Measurements from ENCODE around the gene OR8D4.

Gene OR8D4

GRCh38 chr11:123939317-123939716, 37.4 kb downstream of the OR8D4 start, which contains the start of gene OR4D5:
OR4D5 (plus strand) TSS chr11:123939617; CDS start chr11:123939617, 0 bp downstream.
- no peak within 1 kb of the TSS for H2BK5ac ChIP-seq (ENCODE audit: low read length)
- no peak within 1 kb of the TSS for H2BK12ac ChIP-seq (ENCODE audit: low read length)
- H3K27me3 ChIP-seq (ENCODE audit: control insufficient read depth in 3 of 3, insufficient read depth in 3 of 3, low read depth in 1 of 3, low read length in 3 of 3), result no peaks in the 10 kb centered on the region
- H3K9me3 ChIP-seq (replicated peaks in 1 of 2; ENCODE audit: control insufficient read depth in 2 of 2, insufficient read depth in 1 of 2, low read depth in 1 of 2, low read length in 2 of 2), result no peaks in the 10 kb centered on the region
- H2AFZ ChIP-seq (ENCODE audit: low read length), result no peak within 1 kb of the TSS
- H2BK120ac ChIP-seq (ENCODE audit: low read depth, low read length), result no peak within 1 kb of the TSS
- no CpG with 5 or more reads among the region's 1 CpG for WGBS, 2 donors (ENCODE audit: extremely low coverage in 2 of 2, insufficient read length in 2 of 2, insufficient replicate concordance in 1 of 2)
- no peak for DNase-seq (ENCODE audit: low spot score)
- no peaks in the 10 kb centered on the region for H3K36me3 ChIP-seq (replicated peaks in 1 of 2; ENCODE audit: control insufficient read depth in 2 of 2, insufficient read depth in 2 of 2, low read length in 2 of 2)
- no peaks in the 10 kb centered on the region for H3K4me1 ChIP-seq (ENCODE audit: control insufficient read depth in 2 of 2, insufficient read depth in 1 of 2, low read depth in 1 of 2, low read length in 2 of 2)
- H3K9ac ChIP-seq (ENCODE audit: low read depth, low read length, poor library complexity), result no peak within 1 kb of the TSS
- H2BK15ac ChIP-seq (ENCODE audit: low read length), result no peak within 1 kb of the TSS
- H2AK5ac ChIP-seq (ENCODE audit: low read depth, low read length), result no peak within 1 kb of the TSS
- H3K79me1 ChIP-seq (ENCODE audit: low read depth, low read length), result no peaks in the 10 kb centered on the region
- no peak within 1 kb of the TSS for H4K8ac ChIP-seq (ENCODE audit: low read depth, low read length)
- no peak within 1 kb of the TSS for H3K23ac ChIP-seq (ENCODE audit: low read depth, low read length, poor library complexity)
- H3K4me3 ChIP-seq (ENCODE audit: low read length in 2 of 2), result no peak within 1 kb of the TSS
- no peak within 1 kb of the TSS for H3K4me2 ChIP-seq (ENCODE audit: insufficient read depth, low read length, poor library complexity, severe bottlenecking)
- no peak within 1 kb of the TSS for H3K4ac ChIP-seq (ENCODE audit: low read length)
- no peak within 1 kb of the TSS for H3K14ac ChIP-seq (ENCODE audit: low read length)
- no peak within 1 kb of the TSS for H3K18ac ChIP-seq (ENCODE audit: low read length)
- no peak within 1 kb of the TSS for H3K27ac ChIP-seq (replicated peaks; ENCODE audit: low read length)
- H4K91ac ChIP-seq (ENCODE audit: low read depth, low read length, poor library complexity), result no peak within 1 kb of the TSS

GRCh38 chr11:123942413-123942812, 40.4 kb downstream of the OR8D4 start:
- Histone ChIP-seq H3K4ac (ENCODE audit: low read length) (no peak overlapping the region), H3K79me1 (ENCODE audit: low read depth, low read length) (no peaks in the 10 kb centered on the region), H2BK120ac (ENCODE audit: low read depth, low read length) (no peak overlapping the region), H3K36me3 (replicated peaks in 1 of 2; ENCODE audit: control insufficient read depth in 2 of 2, insufficient read depth in 2 of 2, low read length in 2 of 2) (no peaks in the 10 kb centered on the region), H2BK12ac (ENCODE audit: low read length) (no peak overlapping the region), H4K91ac (ENCODE audit: low read depth, low read length, poor library complexity) (no peak overlapping the region), H3K23ac (ENCODE audit: low read depth, low read length, poor library complexity) (no peak overlapping the region), H4K8ac (ENCODE audit: low read depth, low read length) (no peak overlapping the region), H3K4me3 (ENCODE audit: low read length in 2 of 2) (no peak overlapping the region), H3K4me1 (ENCODE audit: control insufficient read depth in 2 of 2, insufficient read depth in 1 of 2, low read depth in 1 of 2, low read length in 2 of 2) (no peaks in the 10 kb centered on the region), H3K9ac (ENCODE audit: low read depth, low read length, poor library complexity) (no peak overlapping the region), H3K27ac (replicated peaks; ENCODE audit: low read length) (no peak overlapping the region), H2BK5ac (ENCODE audit: low read length) (no peak overlapping the region), H2AK5ac (ENCODE audit: low read depth, low read length) (no peak overlapping the region), H2BK15ac (ENCODE audit: low read length) (no peak overlapping the region), H3K27me3 (ENCODE audit: control insufficient read depth in 3 of 3, insufficient read depth in 3 of 3, low read depth in 1 of 3, low read length in 3 of 3) (no peaks in the 10 kb centered on the region), H3K14ac (ENCODE audit: low read length) (no peak overlapping the region), H3K9me3 (replicated peaks in 1 of 2; ENCODE audit: control insufficient read depth in 2 of 2, insufficient read depth in 1 of 2, low read depth in 1 of 2, low read length in 2 of 2) (no peaks in the 10 kb centered on the region), H3K4me2 (ENCODE audit: insufficient read depth, low read length, poor library complexity, severe bottlenecking) (no peak overlapping the region), H2AFZ (ENCODE audit: low read length) (no peak overlapping the region), H3K18ac (ENCODE audit: low read length) (no peak overlapping the region)
- DNase-seq (ENCODE audit: low spot score), result no peak
- WGBS, 2 donors (ENCODE audit: extremely low coverage in 2 of 2, insufficient read length in 2 of 2, insufficient replicate concordance in 1 of 2), result no CpG with 5 or more reads among the region's 4 CpGs

GRCh38 chr11:123943738-123944137, 41.8 kb downstream of the OR8D4 start, which contains the start of gene OR6T1:
OR6T1 (minus strand) TSS chr11:123943838; CDS start chr11:123943838, 0 bp downstream.
- Histone ChIP-seq H2AFZ (ENCODE audit: low read length) (no peak within 1 kb of the TSS), H2AK5ac (ENCODE audit: low read depth, low read length) (no peak within 1 kb of the TSS), H3K4me3 (ENCODE audit: low read length in 2 of 2) (no peak within 1 kb of the TSS), H3K18ac (ENCODE audit: low read length) (no peak within 1 kb of the TSS), H3K14ac (ENCODE audit: low read length) (no peak within 1 kb of the TSS), H3K27ac (replicated peaks; ENCODE audit: low read length) (no peak within 1 kb of the TSS), H2BK120ac (ENCODE audit: low read depth, low read length) (no peak within 1 kb of the TSS), H3K9me3 (replicated peaks in 1 of 2; ENCODE audit: control insufficient read depth in 2 of 2, insufficient read depth in 1 of 2, low read depth in 1 of 2, low read length in 2 of 2) (no peaks in the 10 kb centered on the region), H4K91ac (ENCODE audit: low read depth, low read length, poor library complexity) (no peak within 1 kb of the TSS), H3K4ac (ENCODE audit: low read length) (no peak within 1 kb of the TSS), H3K9ac (ENCODE audit: low read depth, low read length, poor library complexity) (no peak within 1 kb of the TSS), H2BK5ac (ENCODE audit: low read length) (no peak within 1 kb of the TSS), H3K23ac (ENCODE audit: low read depth, low read length, poor library complexity) (no peak within 1 kb of the TSS), H3K36me3 (replicated peaks in 1 of 2; ENCODE audit: control insufficient read depth in 2 of 2, insufficient read depth in 2 of 2, low read length in 2 of 2) (no peaks in the 10 kb centered on the region), H3K4me2 (ENCODE audit: insufficient read depth, low read length, poor library complexity, severe bottlenecking) (no peak within 1 kb of the TSS), H3K79me1 (ENCODE audit: low read depth, low read length) (no peaks in the 10 kb centered on the region), H4K8ac (ENCODE audit: low read depth, low read length) (no peak within 1 kb of the TSS), H3K4me1 (ENCODE audit: control insufficient read depth in 2 of 2, insufficient read depth in 1 of 2, low read depth in 1 of 2, low read length in 2 of 2) (no peaks in the 10 kb centered on the region), H3K27me3 (ENCODE audit: control insufficient read depth in 3 of 3, insufficient read depth in 3 of 3, low read depth in 1 of 3, low read length in 3 of 3) (no peaks in the 10 kb centered on the region), H2BK15ac (ENCODE audit: low read length) (no peak within 1 kb of the TSS), H2BK12ac (ENCODE audit: low read length) (no peak within 1 kb of the TSS)
- WGBS, 2 donors (ENCODE audit: extremely low coverage in 2 of 2, insufficient read length in 2 of 2, insufficient replicate concordance in 1 of 2), result no CpG with 5 or more reads among the region's 3 CpGs
- no peak for DNase-seq (ENCODE audit: low spot score)

GRCh38 chr11:123945132-123945531, 43.2 kb downstream of the OR8D4 start:
- Histone ChIP-seq H2BK15ac (ENCODE audit: low read length) (no peak overlapping the region), H3K18ac (ENCODE audit: low read length) (no peak overlapping the region)

More at GRCh38 chr11:123945132-123945531, 43.2 kb downstream of the OR8D4 start:
- Histone ChIP-seq H3K14ac (ENCODE audit: low read length) (no peak overlapping the region), H3K4me2 (ENCODE audit: insufficient read depth, low read length, poor library complexity, severe bottlenecking) (no peak overlapping the region), H3K27ac (replicated peaks; ENCODE audit: low read length) (no peak overlapping the region), H4K8ac (ENCODE audit: low read depth, low read length) (no peak overlapping the region), H2AFZ (ENCODE audit: low read length) (no peak overlapping the region), H3K27me3 (ENCODE audit: control insufficient read depth in 3 of 3, insufficient read depth in 3 of 3, low read depth in 1 of 3, low read length in 3 of 3) (no peaks in the 10 kb centered on the region), H3K4me3 (ENCODE audit: low read length in 2 of 2) (no peak overlapping the region), H3K4me1 (ENCODE audit: control insufficient read depth in 2 of 2, insufficient read depth in 1 of 2, low read depth in 1 of 2, low read length in 2 of 2) (no peaks in the 10 kb centered on the region), H3K79me1 (ENCODE audit: low read depth, low read length) (no peaks in the 10 kb centered on the region), H2BK12ac (ENCODE audit: low read length) (no peak overlapping the region), H3K9me3 (replicated peaks in 1 of 2; ENCODE audit: control insufficient read depth in 2 of 2, insufficient read depth in 1 of 2, low read depth in 1 of 2, low read length in 2 of 2) (no peaks in the 10 kb centered on the region), H3K4ac (ENCODE audit: low read length) (no peak overlapping the region), H2AK5ac (ENCODE audit: low read depth, low read length) (no peak overlapping the region), H3K23ac (ENCODE audit: low read depth, low read length, poor library complexity) (no peak overlapping the region), H2BK120ac (ENCODE audit: low read depth, low read length) (no peak overlapping the region), H4K91ac (ENCODE audit: low read depth, low read length, poor library complexity) (no peak overlapping the region), H2BK5ac (ENCODE audit: low read length) (no peak overlapping the region), H3K36me3 (replicated peaks in 1 of 2; ENCODE audit: control insufficient read depth in 2 of 2, insufficient read depth in 2 of 2, low read length in 2 of 2) (no peaks in the 10 kb centered on the region), H3K9ac (ENCODE audit: low read depth, low read length, poor library complexity) (no peak overlapping the region)
- WGBS, 2 donors (ENCODE audit: extremely low coverage in 2 of 2, insufficient read length in 2 of 2, insufficient replicate concordance in 1 of 2), result no CpG with 5 or more reads among the region's 1 CpG
- DNase-seq (ENCODE audit: low spot score), result no peak

Data from neuronal stem cell (in vitro differentiated cells).